Activated T-helper 2 cell treated with anti-CD3 and anti-CD28 coated beads, Interferon-gamma antibody, Interleukin-2, Interleukin-4, amounts not matched to agents 10 μg/mL and 5 μg/mL and 100 μg/mL, durations not matched to agents 14 hours and 24 hours and 36 hours (primary cell): ENCODE data around the gene AFP. TPM values are rescaled to one million over a fixed set of nuclear protein-coding genes. Genes with fewer than 3 reads are reported as not detected.
"Not testable (repeated sequence)": the region's sequence is repeated elsewhere in the genome, so short reads cannot be mapped to it uniquely, and the experiment has no call there.

ENCODE experiments used
- DNase-seq: peaks from one replicate; pipeline ENCODE4 v3.0.0; 2021; ENCODE audit warnings: low spot score
- H3K27ac Mint-ChIP-seq: one replicate; pipeline ENCODE4 v1.8.0; 2021; ENCODE audit warnings: mixed read lengths
- H3K27me3 Mint-ChIP-seq: one replicate; pipeline ENCODE4 v1.8.0; 2021; ENCODE audit warnings: low read depth, mixed read lengths
- H3K36me3 Mint-ChIP-seq: one replicate; pipeline ENCODE4 v1.8.0; 2021; ENCODE audit warnings: low read depth, mixed read lengths
- H3K4me1 Mint-ChIP-seq: one replicate; pipeline ENCODE4 v1.8.0; 2021; ENCODE audit warnings: low read depth, mixed read lengths
- H3K4me3 Mint-ChIP-seq: one replicate; pipeline ENCODE4 v1.8.0; 2021; ENCODE audit warnings: low read depth, mild to moderate bottlenecking, moderate library complexity, mixed read lengths
- H3K9me3 Mint-ChIP-seq: one replicate; pipeline ENCODE4 v1.8.0; 2021; ENCODE audit warnings: mixed read lengths
- intact Hi-C: fragments of 100-400 bp; cut with micrococcal nuclease; formaldehyde crosslinking; loops from one replicate; pipeline ENCODE4 v1.15.1; 2023
- total RNA-seq: library from RNA; stranded (reverse); gene quantifications from 2 replicates; pipeline ENCODE4 v1.2.3, GENCODE V29; 2022

The AFP gene
- not detected in 2 replicates for total RNA-seq

GRCh38 chr4:73435984-73436383 lies at the start of gene AFP:
Gene AFP (plus strand): TSS chr4:73436221. CDS start chr4:73436263, 42 bp downstream.
- no peaks in the 10 kb centered on the region for H3K4me1 Mint-ChIP-seq
- no peak within 1 kb of the TSS for H3K27ac Mint-ChIP-seq
- intact Hi-C loops: no loop called here

GRCh38 chr4:73387552-73387951 lies 48.5 kb upstream of the AFP start:
- Mint-ChIP-seq H3K4me3 (no peak overlapping the region), H3K4me1 (peaks cover 3% of the 10 kb centered on the region), H3K36me3 (no peaks in the 10 kb centered on the region), H3K27ac (no peak overlapping the region), H3K9me3 (peaks cover 6% of the 10 kb centered on the region), H3K27me3 (peaks cover 2% of the 10 kb centered on the region)
- intact Hi-C loops: no loop called here
- no peak for DNase-seq

More at GRCh38 chr4:73435984-73436383, at the start of gene AFP:
- Mint-ChIP-seq H3K4me3 (no peak within 1 kb of the TSS), H3K27me3 (peaks cover 2% of the 10 kb centered on the region), H3K36me3 (no peaks in the 10 kb centered on the region), H3K9me3 (no peaks in the 10 kb centered on the region)
- no peak for DNase-seq

- intact Hi-C loops: no loop called here
- Mint-ChIP-seq H3K36me3 (no peaks in the 10 kb centered on the region), H3K27ac (no peak overlapping the region), H3K4me1 (peaks cover 3% of the 10 kb centered on the region), H3K27me3 (peaks cover 2% of the 10 kb centered on the region), H3K9me3 (peaks cover 6% of the 10 kb centered on the region), H3K4me3 (no peak overlapping the region)
- DNase-seq: no peak
Observed at GRCh38 chr4:73388887-73389286, 47.1 kb upstream of the AFP start.

- DNase-seq, H3K9me3 Mint-ChIP-seq, H3K4me1 Mint-ChIP-seq, intact Hi-C loops, H3K27me3 Mint-ChIP-seq, H3K4me3 Mint-ChIP-seq, H3K36me3 Mint-ChIP-seq, H3K27ac Mint-ChIP-seq: not testable (repeated sequence)
Observed at GRCh38 chr4:73389663-73390062, 46.4 kb upstream of the AFP start.

- DNase-seq: no peak
- Mint-ChIP-seq H3K36me3 (no peaks in the 10 kb centered on the region), H3K4me3 (no peak overlapping the region), H3K9me3 (no peaks in the 10 kb centered on the region), H3K27me3 (no peaks in the 10 kb centered on the region), H3K4me1 (peaks cover 3% of the 10 kb centered on the region), H3K27ac (no peak overlapping the region)
- intact Hi-C loops: no loop called here
Observed at GRCh38 chr4:73391774-73392173, 44.2 kb upstream of the AFP start.

GRCh38 chr4:73392936-73393335 lies 43.1 kb upstream of the AFP start:
- intact Hi-C loops: no loop called here
- no peak for DNase-seq
- no peaks in the 10 kb centered on the region for H3K4me1 Mint-ChIP-seq

GRCh38 chr4:73396304-73396703 lies 39.7 kb upstream of the AFP start:
- H3K27ac Mint-ChIP-seq: no peak overlapping the region

More at GRCh38 chr4:73392936-73393335, 43.1 kb upstream of the AFP start:
- Mint-ChIP-seq H3K9me3 (no peaks in the 10 kb centered on the region), H3K27ac (no peak overlapping the region), H3K4me3 (no peak overlapping the region), H3K27me3 (no peaks in the 10 kb centered on the region), H3K36me3 (no peaks in the 10 kb centered on the region)

GRCh38 chr4:73396993-73397972 lies 38.7 kb upstream of the AFP start:
- Mint-ChIP-seq H3K4me3 (no peak overlapping the region), H3K4me1 (no peaks in the 10 kb centered on the region), H3K27ac (no peak overlapping the region), H3K36me3 (no peaks in the 10 kb centered on the region), H3K9me3 (no peaks in the 10 kb centered on the region), H3K27me3 (no peaks in the 10 kb centered on the region)
- no peak for DNase-seq
- intact Hi-C loops: no loop called here

More at GRCh38 chr4:73396304-73396703, 39.7 kb upstream of the AFP start:
- Mint-ChIP-seq H3K4me1 (no peaks in the 10 kb centered on the region), H3K36me3 (no peaks in the 10 kb centered on the region), H3K27me3 (no peaks in the 10 kb centered on the region), H3K9me3 (no peaks in the 10 kb centered on the region), H3K4me3 (no peak overlapping the region)
- intact Hi-C loops: no loop called here
- no peak for DNase-seq

- intact Hi-C loops: no loop called here
- H3K36me3 Mint-ChIP-seq: no peaks in the 10 kb centered on the region
- no peak for DNase-seq
- H3K9me3 Mint-ChIP-seq: no peaks in the 10 kb centered on the region
- no peaks in the 10 kb centered on the region for H3K4me1 Mint-ChIP-seq
- H3K27me3 Mint-ChIP-seq: no peaks in the 10 kb centered on the region
- H3K27ac Mint-ChIP-seq: no peak overlapping the region
- no peak overlapping the region for H3K4me3 Mint-ChIP-seq
Observed at GRCh38 chr4:73401412-73401811, 34.6 kb upstream of the AFP start.

GRCh38 chr4:73404042-73404441 lies 32.0 kb upstream of the AFP start, which contains the start of gene ALB:
Gene ALB (plus strand): TSS chr4:73404287. CDS start chr4:73404328, 41 bp downstream.
- Mint-ChIP-seq H3K4me3 (no peak within 1 kb of the TSS), H3K27ac (no peak within 1 kb of the TSS), H3K4me1 (no peaks in the 10 kb centered on the region), H3K36me3 (no peaks in the 10 kb centered on the region), H3K27me3 (no peaks in the 10 kb centered on the region), H3K9me3 (no peaks in the 10 kb centered on the region)
- intact Hi-C loops: no loop called here
- DNase-seq: no peak

- no peaks in the 10 kb centered on the region for H3K4me1 Mint-ChIP-seq
- no peaks in the 10 kb centered on the region for H3K27me3 Mint-ChIP-seq
- H3K36me3 Mint-ChIP-seq: no peaks in the 10 kb centered on the region
- intact Hi-C loops: no loop called here
- H3K4me3 Mint-ChIP-seq: no peak overlapping the region
- no peak for DNase-seq
- no peaks in the 10 kb centered on the region for H3K9me3 Mint-ChIP-seq
- no peak overlapping the region for H3K27ac Mint-ChIP-seq
Observed at GRCh38 chr4:73404457-73404856, 31.6 kb upstream of the AFP start.

GRCh38 chr4:73405138-73405537 lies 30.9 kb upstream of the AFP start:
- H3K4me3 Mint-ChIP-seq: no peak overlapping the region
- no peak overlapping the region for H3K27ac Mint-ChIP-seq
- DNase-seq: no peak
- no peaks in the 10 kb centered on the region for H3K4me1 Mint-ChIP-seq
- intact Hi-C loops: no loop called here
- H3K27me3 Mint-ChIP-seq: no peaks in the 10 kb centered on the region
- no peaks in the 10 kb centered on the region for H3K9me3 Mint-ChIP-seq
- H3K36me3 Mint-ChIP-seq: no peaks in the 10 kb centered on the region

GRCh38 chr4:73406548-73406875 lies 29.5 kb upstream of the AFP start:
- intact Hi-C loops: no loop called here
- Mint-ChIP-seq H3K4me3 (no peak overlapping the region), H3K4me1 (no peaks in the 10 kb centered on the region), H3K27me3 (no peaks in the 10 kb centered on the region), H3K27ac (no peak overlapping the region), H3K9me3 (no peaks in the 10 kb centered on the region), H3K36me3 (no peaks in the 10 kb centered on the region)
- DNase-seq: no peak
